NCI-H1092 (cell line): ENCODE data around the gene CYFIP1.
A peak's percentile ranks its signal among the peaks of the same experiment; 100 is the strongest.

Source experiments
- DNase-seq: peaks from one replicate; lab custom pipeline; 2025; lab: John Stamatoyannopoulos, UW

CYFIP1 gene

GRCh38 chr15:22918056-22918455 is 62.1 kb downstream of the CYFIP1 start:
- no peak for DNase-seq

- DNase-seq = no peak
Measured at GRCh38 chr15:22917556-22917955, 62.6 kb downstream of the CYFIP1 start.

GRCh38 chr15:22916606-22917350 is 63.4 kb downstream of the CYFIP1 start:
- no peak for DNase-seq

GRCh38 chr15:22915866-22916515 is 64.2 kb downstream of the CYFIP1 start:
- no peak for DNase-seq

- DNase-seq = no peak
Measured at GRCh38 chr15:22913646-22914380, 66.4 kb downstream of the CYFIP1 start.

- DNase-seq = no peak
Measured at GRCh38 chr15:22912256-22912655, 67.9 kb downstream of the CYFIP1 start.

- DNase-seq = no peak
Measured at GRCh38 chr15:22911306-22911705, 68.9 kb downstream of the CYFIP1 start.

GRCh38 chr15:22908830-22909229 is 71.3 kb downstream of the CYFIP1 start:
- no peak for DNase-seq

GRCh38 chr15:22907161-22907950 is 72.8 kb downstream of the CYFIP1 start:
- DNase-seq = no peak

GRCh38 chr15:22904736-22905135 is 75.4 kb downstream of the CYFIP1 start:
- DNase-seq = peak; percentile 47

- DNase-seq = peak; percentile 62
Measured at GRCh38 chr15:22903961-22904534, 76.1 kb downstream of the CYFIP1 start.

- DNase-seq = no peak
Measured at GRCh38 chr15:22903427-22903826, 76.7 kb downstream of the CYFIP1 start.

GRCh38 chr15:22902981-22903380 is 77.2 kb downstream of the CYFIP1 start:
- no peak for DNase-seq

GRCh38 chr15:22902578-22902977 is 77.6 kb downstream of the CYFIP1 start:
- DNase-seq = no peak

- DNase-seq = no peak
Measured at GRCh38 chr15:22902046-22902445, 78.1 kb downstream of the CYFIP1 start.

- no peak for DNase-seq
Measured at GRCh38 chr15:22895465-22896190, 84.5 kb downstream of the CYFIP1 start.

GRCh38 chr15:22893881-22894280 is 86.3 kb downstream of the CYFIP1 start:
- no peak for DNase-seq

- no peak for DNase-seq
Measured at GRCh38 chr15:22893081-22893480, 87.1 kb downstream of the CYFIP1 start.

- DNase-seq = no peak
Measured at GRCh38 chr15:22892333-22892732, 87.8 kb downstream of the CYFIP1 start.

- no peak for DNase-seq
Measured at GRCh38 chr15:22891426-22892210, 88.5 kb downstream of the CYFIP1 start.
